Activated CD4-positive, alpha-beta T cell treated with anti-CD3 and anti-CD28 coated beads, Interleukin-2, amount 50 U/mL, for 48 hours (primary cell): Measurements from ENCODE around the gene UTP11.
"Not testable (repeated sequence)": the region's sequence is repeated elsewhere in the genome, so short reads cannot be mapped to it uniquely, and the experiment has no call there.

Experiments
- DNase-seq, 2 experiments: peaks; one replicate each; pipeline ENCODE4 v3.0.0-alpha.2; 2020

UTP11 gene

GRCh38 chr1:38028105-38028591 lies 15.6 kb downstream of the UTP11 start:
- peak; percentile 82 to 86 for DNase-seq

GRCh38 chr1:38028671-38029070 lies 16.1 kb downstream of the UTP11 start:
- no peak for DNase-seq

GRCh38 chr1:38029081-38029681 lies 16.6 kb downstream of the UTP11 start:
- DNase-seq, result no peak

- peak; percentile 80 to 86 for DNase-seq
Measured at GRCh38 chr1:38029685-38030511, 17.4 kb downstream of the UTP11 start.

GRCh38 chr1:38030596-38031512 lies 18.3 kb downstream of the UTP11 start:
- DNase-seq, result peak in 1 of 2 experiments; percentile 29

- no peak for DNase-seq
Measured at GRCh38 chr1:38031513-38031866, 19.0 kb downstream of the UTP11 start.

- not testable (repeated sequence) for DNase-seq
Measured at GRCh38 chr1:38032992-38033391, 20.5 kb downstream of the UTP11 start.

GRCh38 chr1:38034871-38035270 lies 22.3 kb downstream of the UTP11 start:
- DNase-seq, result no peak

GRCh38 chr1:38037221-38037939 lies 24.8 kb downstream of the UTP11 start:
- DNase-seq, result peak in 1 of 2 experiments; percentile 26

GRCh38 chr1:38038861-38039260 lies 26.3 kb downstream of the UTP11 start:
- DNase-seq, result no peak

- no peak for DNase-seq
Measured at GRCh38 chr1:38039331-38040088, 27.0 kb downstream of the UTP11 start.

GRCh38 chr1:38041936-38042834 lies 29.7 kb downstream of the UTP11 start:
- DNase-seq, result no peak

GRCh38 chr1:38043036-38043747 lies 30.7 kb downstream of the UTP11 start:
- no peak for DNase-seq

GRCh38 chr1:38044221-38045215 lies 32.0 kb downstream of the UTP11 start:
- no peak for DNase-seq

GRCh38 chr1:38045401-38046332 lies 33.1 kb downstream of the UTP11 start:
- DNase-seq, result peak in 1 of 2 experiments; percentile 29

- peak in 1 of 2 experiments; percentile 19 for DNase-seq
Measured at GRCh38 chr1:38046333-38046883, 33.9 kb downstream of the UTP11 start, which contains the start of gene POU3F1. TSS of gene POU3F1 (minus strand) at chr1:38046793. CDS start at chr1:38046743, 50 bp downstream.
